ENCODE results near the gene PIWIL4.

Gene PIWIL4

DNA sequence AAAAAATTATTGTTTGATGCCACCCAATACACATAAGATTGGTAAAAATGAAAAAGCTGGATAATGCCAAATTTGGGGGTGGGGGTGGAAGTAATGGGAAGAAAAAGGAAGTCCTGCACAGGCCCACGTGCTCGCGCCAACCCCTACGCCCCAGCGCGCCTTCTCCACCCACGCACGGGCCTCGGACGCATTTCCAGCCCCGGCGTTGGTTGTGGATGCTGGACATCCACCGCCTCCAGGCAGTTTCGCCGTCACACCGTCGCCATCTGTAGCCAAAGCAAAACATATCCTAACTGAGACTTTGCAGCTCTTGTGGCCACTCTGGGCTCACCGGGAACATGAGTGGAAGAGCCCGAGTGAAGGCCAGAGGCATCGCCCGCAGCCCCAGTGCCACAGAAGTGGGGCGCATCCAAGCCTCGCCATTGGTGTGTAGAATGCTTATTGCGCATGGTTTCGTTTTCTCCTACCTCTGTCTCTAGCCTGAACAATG lies at the start of gene PIWIL4:
PIWIL4 (plus strand) TSS at position 188 of the 490 bp plus-strand sequence; CDS start at position 339, 151 bp downstream.
- DNase-seq, result no peak

DNA sequence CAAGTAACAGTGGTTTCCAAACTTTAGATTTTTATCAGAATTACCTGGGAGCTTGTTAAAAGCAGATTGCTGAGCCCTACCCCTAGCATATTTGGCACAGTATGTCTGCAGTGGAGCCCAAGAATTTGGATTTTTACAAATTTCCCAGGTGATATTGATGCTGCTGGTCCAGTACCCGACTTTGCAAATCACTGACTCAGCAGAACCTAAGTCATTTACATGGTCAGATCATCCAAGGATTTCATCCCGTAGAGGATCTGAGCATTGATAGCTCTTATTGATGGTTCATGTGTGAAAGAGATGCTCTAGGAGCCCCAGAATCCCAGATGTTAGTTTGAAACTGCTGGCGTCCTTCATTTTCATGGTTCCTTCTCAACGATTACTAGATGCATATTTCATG lies 48.9 kb upstream of the PIWIL4 start:
- no peak for DNase-seq

DNA sequence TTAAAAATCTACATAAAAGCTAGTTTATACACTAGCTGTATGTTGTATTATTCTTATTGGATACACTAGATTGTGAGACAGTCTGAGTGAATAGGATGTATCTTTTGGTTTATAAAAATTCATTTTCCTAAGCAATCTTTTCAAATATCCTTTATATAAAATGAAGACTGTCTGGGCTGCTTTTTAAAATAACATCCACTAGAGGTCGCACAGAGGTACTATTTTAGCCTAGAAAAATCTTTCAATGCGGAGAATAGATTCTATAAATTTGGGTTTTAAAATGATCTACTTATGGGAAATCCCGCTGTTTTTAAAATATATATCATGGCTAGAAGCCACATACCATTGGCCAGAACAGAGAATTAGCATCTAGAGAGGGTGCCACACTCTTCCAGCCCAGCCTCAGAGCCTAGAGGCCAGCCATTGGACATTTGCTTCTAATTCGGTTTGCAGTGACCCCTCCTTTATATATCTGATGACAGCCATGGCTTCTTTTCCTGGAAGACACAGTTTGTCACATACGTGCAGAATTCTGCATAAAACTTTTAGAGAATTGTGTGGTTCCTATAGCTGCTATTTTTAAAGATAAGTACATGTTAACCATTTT lies 47.6 kb upstream of the PIWIL4 start:
- DNase-seq, result peak; percentile 49

DNA sequence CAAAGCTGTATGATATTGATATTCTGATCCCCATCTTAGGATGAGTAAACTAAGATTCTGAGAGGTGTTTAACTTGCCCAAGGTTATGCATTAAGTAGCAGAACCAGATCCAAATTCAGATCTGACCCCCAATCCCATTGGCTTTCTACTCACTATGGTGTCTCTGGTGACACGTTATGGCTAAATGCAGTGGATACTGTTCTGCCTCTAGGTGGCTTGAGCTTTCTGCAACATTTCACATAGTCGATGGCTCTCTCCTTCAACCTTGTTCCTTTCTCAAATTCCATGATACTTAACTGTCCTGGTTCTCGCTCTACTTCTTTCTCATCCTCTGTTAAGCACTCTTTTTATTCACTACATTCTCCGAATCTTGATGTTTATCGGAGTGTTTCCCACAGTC lies 45.5 kb upstream of the PIWIL4 start:
- no peak for DNase-seq

DNA sequence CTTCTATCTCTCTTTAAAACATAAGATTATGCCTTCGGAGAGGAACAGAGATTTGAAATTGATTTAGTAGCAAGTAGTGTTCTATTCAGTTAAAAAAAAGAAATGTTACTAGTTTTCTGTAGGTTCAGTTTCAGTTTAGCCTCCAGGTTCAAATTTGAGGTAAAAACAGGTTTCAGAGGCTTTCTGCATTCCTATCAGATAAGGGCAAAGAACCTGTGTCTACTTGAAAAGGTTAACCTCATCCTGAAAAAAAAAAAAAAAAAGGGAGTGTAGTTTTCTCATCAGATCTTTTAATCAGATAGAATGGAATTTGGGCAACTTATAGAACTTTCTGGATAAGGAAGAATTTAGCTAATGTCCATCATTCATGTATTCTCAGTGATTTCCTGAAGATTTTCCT lies 42.8 kb upstream of the PIWIL4 start:
- DNase-seq, result no peak

DNA sequence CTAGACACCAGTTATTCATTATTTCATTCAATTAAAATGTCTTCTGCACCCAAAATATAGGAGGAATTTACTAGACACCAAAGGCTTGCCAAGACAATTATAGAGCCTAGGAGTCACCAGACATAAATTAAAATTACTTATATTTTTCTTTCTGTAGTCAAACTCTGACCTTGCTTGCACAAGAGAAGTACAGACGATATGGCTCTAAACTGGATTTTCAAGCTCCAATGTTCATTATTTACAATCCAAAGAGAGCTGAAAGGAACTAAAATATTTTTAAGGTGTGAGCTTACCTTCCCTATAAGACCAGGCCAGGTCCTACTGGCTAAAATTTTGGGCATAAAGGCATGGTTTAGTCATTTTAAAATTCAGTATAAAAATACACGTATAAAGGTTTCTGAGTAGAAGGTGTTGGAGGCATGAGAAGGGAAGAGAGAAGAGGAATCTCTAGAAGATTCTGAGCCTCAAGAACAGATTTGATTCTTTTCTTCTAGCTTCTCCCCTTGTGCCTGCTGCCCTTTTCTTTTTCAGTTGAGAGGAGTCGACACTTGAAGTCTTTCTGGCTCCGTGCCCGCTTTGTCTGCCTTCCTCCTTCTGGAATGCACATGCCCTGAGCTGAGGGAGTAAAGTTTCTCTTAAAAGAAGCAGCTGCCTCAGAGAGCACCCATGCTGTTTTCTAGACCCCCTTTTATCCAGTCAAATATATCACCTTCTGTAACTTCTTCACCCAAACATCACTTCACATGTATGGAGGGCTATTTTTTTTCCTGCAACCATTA lies 41.4 kb upstream of the PIWIL4 start:
- DNase-seq, result peak; percentile 45

DNA sequence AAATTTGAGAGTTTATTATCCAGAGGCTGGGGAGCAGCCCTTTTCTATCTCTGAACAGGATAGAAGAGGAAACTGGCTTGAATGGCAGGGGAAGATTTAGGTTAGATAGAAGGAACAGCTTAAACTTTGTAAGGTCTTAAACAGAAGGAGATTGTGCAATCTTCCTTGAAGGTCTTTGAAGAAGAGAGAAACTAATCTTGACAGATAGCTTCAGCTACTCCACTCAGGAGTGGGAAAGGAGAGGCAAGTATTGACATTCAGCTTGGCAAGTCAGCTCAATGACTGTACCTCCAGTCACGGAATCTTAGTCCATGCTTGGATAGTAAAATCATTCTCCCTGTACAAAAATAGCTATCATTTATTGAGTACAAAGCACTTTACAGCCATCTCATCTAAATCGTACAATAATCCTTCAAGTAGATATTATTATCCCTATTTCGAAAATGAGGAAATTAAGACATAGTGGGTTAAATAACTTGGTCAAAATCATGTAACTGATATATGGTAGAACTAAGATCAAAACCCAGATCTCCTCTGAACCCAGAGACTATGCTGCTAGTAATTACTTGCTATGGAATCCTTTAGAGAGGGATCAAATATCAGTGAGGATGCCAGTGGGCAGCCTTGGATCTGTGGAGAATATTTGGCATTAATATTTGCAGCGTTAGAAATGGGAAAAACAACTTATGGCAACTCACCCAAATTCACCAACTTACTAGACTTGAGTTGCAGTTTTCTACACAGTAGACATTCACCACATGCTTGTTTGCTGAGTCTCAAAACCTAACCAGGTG lies 40.3 kb upstream of the PIWIL4 start:
- no peak for DNase-seq

DNA sequence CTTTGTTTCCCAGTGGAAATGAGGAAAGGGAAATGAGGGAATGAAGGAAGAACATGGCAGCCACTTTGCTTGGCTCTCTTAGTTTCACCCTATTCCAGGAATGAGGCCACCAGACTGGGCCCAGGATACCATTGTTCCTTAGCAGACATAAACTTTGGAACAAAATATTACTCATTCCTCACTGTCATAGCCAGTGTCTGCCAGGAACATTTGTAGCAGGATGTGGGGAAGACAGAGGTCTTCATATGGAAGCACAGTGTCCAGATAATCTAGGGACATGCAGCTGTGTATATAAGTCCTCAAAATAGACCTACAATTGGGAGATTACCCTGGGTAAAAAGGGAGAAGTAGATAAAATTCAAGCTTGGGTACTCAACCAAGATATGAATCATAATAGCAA lies 38.6 kb upstream of the PIWIL4 start:
- DNase-seq, result no peak

DNA sequence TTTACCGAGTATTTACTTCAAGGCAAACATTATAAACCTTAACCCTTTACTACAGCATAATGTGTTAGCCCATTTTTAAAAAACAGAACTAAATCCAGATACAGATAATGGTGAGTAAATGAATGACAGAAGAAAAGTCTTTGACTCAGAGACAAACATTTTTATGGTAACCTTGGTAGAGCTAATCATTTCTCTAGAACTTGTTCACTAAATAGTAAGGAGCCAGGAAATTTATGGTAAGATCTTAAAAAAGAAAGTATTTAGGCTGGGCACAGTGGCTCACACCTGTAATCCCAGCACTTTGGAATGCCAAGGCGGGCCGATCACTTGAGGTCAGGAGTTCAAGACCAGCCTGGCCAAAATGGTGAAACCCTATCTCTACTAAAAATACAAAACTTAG lies 35.0 kb upstream of the PIWIL4 start:
- DNase-seq, result no peak

DNA sequence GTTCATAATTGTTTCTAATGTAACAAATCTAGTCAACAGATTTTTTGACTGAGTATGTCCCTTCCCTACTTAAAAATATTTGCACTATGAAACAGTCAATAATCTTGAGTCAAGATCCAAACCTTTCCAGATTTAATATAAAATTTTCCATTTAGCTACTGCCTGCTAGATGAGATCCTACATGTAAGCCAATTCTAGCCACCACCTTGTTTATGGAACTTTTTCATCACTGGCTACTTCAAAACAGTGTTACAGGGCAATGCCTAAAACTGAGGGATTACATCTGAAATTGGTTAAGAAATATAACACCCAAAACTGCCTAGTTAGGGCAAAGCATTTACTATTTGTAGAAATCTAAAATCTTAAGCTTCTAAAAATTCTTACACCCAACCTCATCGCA lies 34.0 kb upstream of the PIWIL4 start:
- no peak for DNase-seq

DNA sequence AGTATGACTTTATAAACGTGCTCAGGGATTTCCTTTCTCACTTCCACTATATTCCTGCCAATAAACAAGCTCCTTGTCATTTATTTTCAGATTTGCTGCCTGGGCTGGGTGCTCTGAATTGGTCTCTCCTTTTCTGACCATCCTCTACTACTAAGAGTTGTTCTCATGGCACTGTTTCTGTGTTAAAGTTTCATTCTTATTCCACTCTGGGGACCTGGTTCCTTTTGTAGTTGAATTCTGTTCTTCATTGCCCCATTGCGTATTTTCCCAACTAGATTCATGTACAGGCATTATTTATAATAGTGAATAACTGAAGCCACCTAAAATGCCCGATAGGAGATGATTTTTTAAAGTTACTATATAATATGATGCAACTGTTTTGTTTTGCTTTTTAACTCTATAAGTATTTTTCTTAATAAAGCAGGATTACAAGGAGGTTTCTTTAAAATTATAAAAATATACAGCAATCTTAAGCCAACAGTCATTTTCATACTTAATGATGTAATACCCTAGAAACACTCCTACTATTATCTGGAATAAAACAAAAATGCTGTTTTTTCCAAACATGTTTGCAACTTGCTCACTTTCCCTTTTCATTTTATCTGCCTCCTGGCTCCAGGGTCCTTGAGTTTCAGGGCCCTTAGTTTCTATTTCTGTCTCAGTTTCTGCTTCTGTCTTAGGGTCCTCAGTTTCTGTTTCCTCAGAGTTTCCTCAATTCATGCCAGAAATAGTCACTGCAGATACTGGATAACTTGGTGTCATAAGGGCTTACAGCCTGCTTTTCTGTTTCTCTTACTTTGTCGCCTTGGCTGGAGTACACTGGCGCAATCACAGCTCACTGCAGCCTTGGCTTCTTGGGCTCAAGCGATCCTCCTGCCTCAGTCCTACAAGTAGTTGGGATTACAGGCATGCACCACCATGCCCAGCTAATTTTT lies 33.2 kb upstream of the PIWIL4 start:
- DNase-seq, result no peak

DNA sequence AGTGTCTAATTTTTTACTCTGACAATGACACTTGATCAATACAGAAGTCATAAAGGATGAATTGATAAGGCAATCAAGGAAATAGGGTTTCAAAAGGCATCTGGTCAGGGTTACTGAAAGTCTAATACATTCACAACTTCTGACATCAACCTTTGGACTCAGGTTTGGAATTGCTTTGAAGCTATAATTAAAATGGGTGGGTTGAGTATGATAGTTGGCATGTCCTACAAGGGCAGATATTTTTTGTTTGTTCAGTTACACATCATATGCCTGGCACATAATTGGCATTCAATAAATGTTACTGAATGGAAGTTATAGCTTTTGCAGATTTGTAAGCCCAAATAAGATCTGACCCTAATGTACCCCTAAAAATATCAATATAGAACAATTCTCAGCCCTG lies 30.8 kb upstream of the PIWIL4 start:
- no peak for DNase-seq

DNA sequence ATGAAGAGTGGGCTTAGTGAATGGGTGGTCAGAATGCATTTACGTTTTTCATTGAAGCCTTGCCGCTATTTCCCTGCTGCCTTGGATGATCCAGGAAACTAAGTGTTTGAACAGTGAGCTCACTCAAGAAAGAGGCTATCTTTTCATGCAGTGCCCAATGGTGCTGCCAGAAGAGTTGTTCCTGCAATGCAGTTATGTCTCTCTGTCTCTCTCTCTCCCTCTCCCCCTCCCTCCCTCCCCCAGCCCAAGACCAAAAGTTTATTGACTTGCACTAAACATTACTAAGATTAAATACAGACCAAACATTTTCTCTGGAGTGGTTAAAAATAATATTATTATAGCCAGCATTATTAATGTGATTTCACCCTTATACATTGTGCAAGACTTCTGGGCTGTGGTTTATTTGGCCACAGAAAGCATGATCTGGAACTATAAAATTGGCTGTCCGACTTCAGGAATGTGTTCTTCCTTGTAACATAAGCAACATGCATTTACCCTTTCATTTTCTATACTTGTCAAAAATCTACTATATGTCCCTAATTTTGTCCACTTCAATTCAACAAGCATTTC lies 30.1 kb upstream of the PIWIL4 start:
- no peak for DNase-seq

DNA sequence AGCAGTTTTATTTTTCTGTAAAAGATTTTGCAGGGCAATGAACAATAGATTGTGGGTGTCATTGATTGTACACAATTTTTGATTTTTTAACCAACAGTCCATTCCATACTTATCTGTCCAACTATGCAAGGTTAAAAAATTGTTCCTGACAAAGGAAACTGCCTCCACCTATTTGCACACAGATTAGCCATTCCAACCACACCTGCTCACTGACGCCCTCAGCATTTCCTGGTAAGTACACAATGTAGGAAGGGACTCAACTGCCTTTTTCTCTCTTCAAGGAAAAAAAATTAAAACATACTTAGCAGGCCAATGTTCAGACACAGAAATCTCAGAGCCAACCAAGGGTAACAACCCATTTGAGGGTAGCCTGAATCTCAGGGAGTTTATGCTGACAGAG lies 27.7 kb upstream of the PIWIL4 start:
- DNase-seq, result no peak

DNA sequence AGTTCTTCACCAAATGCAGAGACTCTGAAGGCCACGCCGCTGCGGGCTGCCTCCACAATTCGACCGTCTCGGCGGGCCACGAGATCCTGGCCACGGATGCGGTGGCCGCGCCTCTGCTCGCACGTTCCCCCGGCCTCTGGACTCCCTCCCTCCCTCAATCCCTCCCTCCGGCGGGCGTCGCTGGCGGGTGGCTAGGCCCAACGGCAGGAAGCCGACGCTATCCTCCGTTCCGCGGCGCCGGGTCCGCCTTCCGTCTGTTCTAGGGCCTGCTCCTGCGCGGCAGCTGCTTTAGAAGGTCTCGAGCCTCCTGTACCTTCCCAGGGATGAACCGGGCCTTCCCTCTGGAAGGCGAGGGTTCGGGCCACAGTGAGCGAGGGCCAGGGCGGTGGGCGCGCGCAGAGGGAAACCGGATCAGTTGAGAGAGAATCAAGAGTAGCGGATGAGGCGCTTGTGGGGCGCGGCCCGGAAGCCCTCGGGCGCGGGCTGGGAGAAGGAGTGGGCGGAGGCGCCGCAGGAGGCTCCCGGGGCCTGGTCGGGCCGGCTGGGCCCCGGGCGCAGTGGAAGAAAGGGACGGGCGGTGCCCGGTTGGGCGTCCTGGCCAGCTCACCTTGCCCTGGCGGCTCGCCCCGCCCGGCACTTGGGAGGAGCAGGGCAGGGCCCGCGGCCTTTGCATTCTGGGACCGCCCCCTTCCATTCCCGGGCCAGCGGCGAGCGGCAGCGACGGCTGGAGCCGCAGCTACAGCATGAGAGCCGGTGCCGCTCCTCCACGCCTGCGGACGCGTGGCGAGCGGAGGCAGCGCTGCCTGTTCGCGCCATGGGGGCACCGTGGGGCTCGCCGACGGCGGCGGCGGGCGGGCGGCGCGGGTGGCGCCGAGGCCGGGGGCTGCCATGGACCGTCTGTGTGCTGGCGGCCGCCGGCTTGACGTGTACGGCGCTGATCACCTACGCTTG lies 23.2 kb upstream of the PIWIL4 start, which contains the start of gene FUT4:
FUT4 (plus strand) TSS at position 227 of the 951 bp plus-strand sequence; CDS start at position 440, 213 bp downstream.
- peak; percentile 78 for DNase-seq

DNA sequence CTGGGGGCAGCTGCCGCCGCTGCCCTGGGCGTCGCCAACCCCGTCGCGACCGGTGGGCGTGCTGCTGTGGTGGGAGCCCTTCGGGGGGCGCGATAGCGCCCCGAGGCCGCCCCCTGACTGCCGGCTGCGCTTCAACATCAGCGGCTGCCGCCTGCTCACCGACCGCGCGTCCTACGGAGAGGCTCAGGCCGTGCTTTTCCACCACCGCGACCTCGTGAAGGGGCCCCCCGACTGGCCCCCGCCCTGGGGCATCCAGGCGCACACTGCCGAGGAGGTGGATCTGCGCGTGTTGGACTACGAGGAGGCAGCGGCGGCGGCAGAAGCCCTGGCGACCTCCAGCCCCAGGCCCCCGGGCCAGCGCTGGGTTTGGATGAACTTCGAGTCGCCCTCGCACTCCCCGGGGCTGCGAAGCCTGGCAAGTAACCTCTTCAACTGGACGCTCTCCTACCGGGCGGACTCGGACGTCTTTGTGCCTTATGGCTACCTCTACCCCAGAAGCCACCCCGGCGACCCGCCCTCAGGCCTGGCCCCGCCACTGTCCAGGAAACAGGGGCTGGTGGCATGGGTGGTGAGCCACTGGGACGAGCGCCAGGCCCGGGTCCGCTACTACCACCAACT lies 22.4 kb upstream of the PIWIL4 start:
- no peak for DNase-seq

DNA sequence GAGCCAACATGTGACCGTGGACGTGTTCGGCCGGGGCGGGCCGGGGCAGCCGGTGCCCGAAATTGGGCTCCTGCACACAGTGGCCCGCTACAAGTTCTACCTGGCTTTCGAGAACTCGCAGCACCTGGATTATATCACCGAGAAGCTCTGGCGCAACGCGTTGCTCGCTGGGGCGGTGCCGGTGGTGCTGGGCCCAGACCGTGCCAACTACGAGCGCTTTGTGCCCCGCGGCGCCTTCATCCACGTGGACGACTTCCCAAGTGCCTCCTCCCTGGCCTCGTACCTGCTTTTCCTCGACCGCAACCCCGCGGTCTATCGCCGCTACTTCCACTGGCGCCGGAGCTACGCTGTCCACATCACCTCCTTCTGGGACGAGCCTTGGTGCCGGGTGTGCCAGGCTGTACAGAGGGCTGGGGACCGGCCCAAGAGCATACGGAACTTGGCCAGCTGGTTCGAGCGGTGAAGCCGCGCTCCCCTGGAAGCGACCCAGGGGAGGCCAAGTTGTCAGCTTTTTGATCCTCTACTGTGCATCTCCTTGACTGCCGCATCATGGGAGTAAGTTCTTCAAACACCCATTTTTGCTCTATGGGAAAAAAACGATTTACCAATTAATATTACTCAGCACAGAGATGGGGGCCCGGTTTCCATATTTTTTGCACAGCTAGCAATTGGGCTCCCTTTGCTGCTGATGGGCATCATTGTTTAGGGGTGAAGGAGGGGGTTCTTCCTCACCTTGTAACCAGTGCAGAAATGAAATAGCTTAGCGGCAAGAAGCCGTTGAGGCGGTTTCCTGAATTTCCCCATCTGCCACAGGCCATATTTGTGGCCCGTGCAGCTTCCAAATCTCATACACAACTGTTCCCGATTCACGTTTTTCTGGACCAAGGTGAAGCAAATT lies 21.7 kb upstream of the PIWIL4 start:
- no peak for DNase-seq

DNA sequence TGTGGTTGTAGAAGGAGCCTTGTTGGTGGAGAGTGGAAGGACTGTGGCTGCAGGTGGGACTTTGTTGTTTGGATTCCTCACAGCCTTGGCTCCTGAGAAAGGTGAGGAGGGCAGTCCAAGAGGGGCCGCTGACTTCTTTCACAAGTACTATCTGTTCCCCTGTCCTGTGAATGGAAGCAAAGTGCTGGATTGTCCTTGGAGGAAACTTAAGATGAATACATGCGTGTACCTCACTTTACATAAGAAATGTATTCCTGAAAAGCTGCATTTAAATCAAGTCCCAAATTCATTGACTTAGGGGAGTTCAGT lies 21.1 kb upstream of the PIWIL4 start:
- no peak for DNase-seq

DNA sequence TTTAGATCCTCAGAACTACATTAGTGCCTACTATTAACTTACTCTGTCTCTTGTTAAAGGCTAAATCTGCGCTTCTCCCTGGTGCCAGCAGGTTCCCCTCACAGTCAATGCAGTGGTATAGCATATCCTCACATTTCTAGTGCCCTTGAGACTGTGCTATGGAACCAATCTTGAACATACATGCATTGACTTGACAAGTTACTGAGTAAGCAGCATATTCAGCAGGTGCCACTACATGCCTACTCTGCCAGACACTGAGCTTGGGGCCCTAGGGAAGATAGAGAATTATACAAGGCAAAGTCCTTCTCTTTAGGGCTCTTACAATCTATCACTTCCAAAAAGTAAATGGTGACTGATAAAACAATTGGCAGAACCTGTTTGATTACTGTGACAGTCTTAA lies 20.3 kb upstream of the PIWIL4 start:
- no peak for DNase-seq

DNA sequence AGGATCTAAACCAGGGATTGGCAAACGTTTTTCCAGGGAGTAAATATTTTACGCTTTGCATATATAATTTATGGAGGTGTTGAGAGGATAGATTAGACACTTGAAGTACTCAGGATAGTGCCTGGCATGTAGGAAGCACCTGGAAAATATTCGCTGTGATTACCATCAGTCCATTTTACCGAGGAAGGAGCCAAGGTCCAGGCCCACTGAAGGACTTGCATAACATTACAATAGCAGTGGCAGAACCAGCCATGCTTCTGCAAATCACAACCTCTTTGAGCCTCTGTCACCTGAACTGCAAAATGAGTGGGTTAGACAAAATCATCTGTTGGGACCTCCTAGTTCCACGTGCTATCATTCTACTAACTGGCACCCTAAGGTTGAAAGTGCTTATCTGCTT lies 18.0 kb upstream of the PIWIL4 start:
- no peak for DNase-seq

All from RPMI8226 (cell line).